GM12892 (cell line): ENCODE results near the gene H3-3A.

Experiments used
- DNase-seq: peaks from one replicate; pipeline ENCODE4 v3.0.0; 2011; ENCODE audit not compliant: insufficient read length
- FAIRE-seq: peaks from 2 replicates; lab custom pipeline; 2011; peaks lifted over from hg19 to GRCh38; lab: Jason Lieb, UNC
- POLR2A ChIP-seq: IDR thresholded peaks from 2 replicates; pipeline ENCODE4 v1.6.1; 2011; ENCODE audit warnings: low read depth, low read length, control low read depth
- POLR2AphosphoS5 ChIP-seq: IDR thresholded peaks from 2 replicates; pipeline ENCODE4 v1.6.1; 2011; ENCODE audit warnings: low read depth, low read length, control low read depth
- TAF1 ChIP-seq: IDR thresholded peaks from 2 replicates; pipeline ENCODE4 v1.6.1; 2011; ENCODE audit warnings: low read depth, mild to moderate bottlenecking, control low read depth, low read length, borderline replicate concordance

Gene H3-3A

DNA sequence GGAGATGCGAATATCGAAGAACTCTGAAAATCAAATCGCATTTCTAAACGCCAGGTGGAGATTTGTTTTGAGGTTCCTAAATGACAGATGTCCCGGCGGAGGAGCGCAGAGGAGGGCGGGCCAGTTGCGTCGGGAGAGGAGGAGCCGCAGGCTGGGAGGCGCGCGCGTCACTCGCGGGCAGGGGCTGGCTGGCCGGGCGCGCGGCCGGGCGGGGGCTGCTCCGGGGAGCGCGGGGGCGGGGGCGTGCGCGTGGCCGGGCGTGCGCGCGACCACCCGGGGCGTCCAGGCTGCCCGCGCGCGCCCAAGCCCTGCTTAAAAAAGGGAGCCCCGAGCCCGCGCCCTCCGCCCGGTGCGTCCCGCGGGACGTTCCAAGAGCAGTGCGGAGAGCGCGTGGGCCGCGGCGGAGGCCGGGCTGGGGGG lies 47.3 kb downstream of the H3-3A start:
- FAIRE-seq (peak; percentile 86), DNase-seq (peak; percentile 97)
- TF ChIP-seq POLR2AphosphoS5: no peak
- TF ChIP-seq POLR2A: no peak
- no peak for TF ChIP-seq TAF1

DNA sequence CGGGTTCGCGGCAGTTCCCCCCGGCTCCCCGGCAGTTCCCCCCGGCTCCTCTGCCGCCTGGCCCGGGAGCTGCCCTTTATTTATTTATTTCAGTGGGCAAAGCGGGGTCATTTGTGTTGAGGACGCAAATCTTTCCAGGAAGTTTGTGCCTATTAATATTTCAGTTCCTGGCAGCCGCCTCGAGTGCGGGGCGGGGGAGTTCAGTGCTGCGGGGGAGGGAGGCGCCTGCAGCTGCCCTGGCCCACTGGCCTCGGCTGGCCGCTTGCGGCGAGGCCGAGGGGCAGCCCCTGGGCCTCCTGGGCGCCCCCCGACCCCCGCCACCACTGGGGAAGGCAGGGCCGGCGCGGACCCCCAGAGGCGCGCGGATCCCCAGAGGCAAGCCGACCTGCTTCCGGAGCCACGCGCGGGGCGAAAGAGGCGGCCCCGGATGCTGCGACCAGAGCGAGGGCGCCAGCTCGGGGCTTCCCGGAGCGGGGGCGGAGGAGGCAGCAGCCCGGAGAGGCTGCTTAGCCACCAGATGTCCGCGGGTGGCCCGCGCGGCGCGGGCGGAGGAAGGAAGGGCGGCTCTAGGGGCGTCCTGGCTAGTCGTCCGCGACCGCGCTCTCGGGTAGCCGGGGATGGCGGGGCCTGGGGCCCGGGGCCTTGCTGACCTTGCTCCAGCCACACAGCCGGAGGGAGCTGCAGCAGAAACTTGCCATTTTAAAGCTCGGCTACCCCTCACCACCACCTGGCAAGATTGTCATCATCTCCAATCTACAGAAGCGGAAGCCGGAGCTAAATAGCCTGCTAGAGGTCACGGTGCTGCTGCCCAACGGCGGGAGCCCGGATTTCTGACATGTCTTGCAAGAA lies 48.0 kb downstream of the H3-3A start:
- FAIRE-seq (peak; percentile 81), DNase-seq (peak; percentile 95)
- TF ChIP-seq TAF1 (peak; percentile 45; the same call in 1 of the 2 replicates), POLR2AphosphoS5 (peak; percentile 73; the same call in 1 of the 2 replicates), POLR2A (peak; percentile 82)

GRCh38 chr1:226111098-226111882 lies 48.8 kb downstream of the H3-3A start:
- peak; percentile 44 for FAIRE-seq
- DNase-seq: no peak
- no peak for TF ChIP-seq POLR2A
- TF ChIP-seq TAF1: no peak
- TF ChIP-seq POLR2AphosphoS5: no peak

GRCh38 chr1:226111883-226112261 lies 49.4 kb downstream of the H3-3A start:
- FAIRE-seq (no peak), DNase-seq (no peak)
- TF ChIP-seq POLR2AphosphoS5 (no peak), TAF1 (no peak), POLR2A (no peak)

DNA sequence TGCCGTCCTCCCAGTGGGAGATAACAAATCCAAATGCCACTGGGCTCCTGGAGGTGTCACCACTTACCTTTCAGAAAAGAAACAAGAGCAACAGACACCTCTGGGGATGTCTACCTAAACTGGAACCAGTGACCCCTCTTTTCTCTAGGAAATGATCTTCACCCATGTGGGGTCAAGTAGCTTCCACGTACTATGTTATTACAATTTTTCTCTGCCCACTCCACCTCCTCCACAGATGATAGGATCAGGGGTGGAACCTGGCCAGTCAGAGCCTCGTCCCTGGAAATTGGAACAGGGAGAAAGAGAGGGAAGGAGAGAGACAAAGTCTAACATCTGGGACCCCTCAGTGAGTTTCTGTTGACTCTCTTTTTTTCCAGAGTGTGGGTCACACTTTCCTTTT lies 50.1 kb downstream of the H3-3A start:
- TF ChIP-seq POLR2AphosphoS5 (no peak), TAF1 (no peak), POLR2A (no peak)
- no peak for FAIRE-seq
- DNase-seq: no peak

DNA sequence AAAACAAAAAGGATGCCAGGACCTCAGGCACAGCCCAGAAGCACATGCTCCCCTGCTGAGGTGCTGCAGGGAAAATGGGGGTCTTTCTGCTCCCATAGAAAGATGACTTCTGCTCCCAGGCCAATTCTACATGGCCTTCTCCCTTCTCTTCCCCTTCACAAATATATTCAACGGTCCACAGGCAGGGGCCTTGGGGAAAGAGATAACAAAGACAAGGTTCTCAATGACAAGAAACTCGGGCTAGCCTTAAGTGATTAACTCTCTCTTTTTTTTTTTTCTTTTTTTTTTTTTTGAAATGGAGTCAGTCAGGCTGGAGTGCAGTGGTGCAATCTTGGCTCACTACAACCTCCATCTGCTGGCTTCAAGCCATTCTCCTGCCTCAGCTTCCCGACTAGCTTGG lies 54.2 kb downstream of the H3-3A start:
- TF ChIP-seq POLR2AphosphoS5: no peak
- TF ChIP-seq POLR2A: no peak
- no peak for TF ChIP-seq TAF1
- DNase-seq (no peak), FAIRE-seq (no peak)

- no peak for TF ChIP-seq POLR2AphosphoS5
- no peak for TF ChIP-seq POLR2A
- no peak for TF ChIP-seq TAF1
- DNase-seq: no peak
- no peak for FAIRE-seq
Observed at GRCh38 chr1:226117330-226117729, 54.8 kb downstream of the H3-3A start.

- FAIRE-seq: no peak
- TF ChIP-seq TAF1 (no peak), POLR2A (no peak), POLR2AphosphoS5 (no peak)
Observed at GRCh38 chr1:226118357-226118756, 55.8 kb downstream of the H3-3A start.

DNA sequence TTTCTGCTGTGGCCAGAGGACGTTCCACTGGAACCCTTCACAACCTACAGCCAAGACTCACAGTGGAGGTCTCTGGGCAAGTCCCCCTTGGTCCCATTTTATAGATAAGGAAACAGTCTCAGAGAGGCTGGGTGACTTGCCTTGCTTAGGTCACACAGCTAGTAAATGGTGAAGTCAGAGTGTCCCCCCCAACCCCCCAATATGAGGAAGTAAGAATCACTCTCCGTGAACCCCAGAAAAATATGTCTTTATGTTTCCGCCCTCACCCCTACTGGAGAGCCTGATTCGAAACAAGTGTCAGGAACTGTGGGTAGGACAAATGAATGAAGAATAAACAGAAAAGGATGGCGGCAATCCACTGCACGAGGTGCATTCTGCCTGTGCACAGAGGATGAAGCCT lies 56.7 kb downstream of the H3-3A start:
- FAIRE-seq (no peak), DNase-seq (no peak)
- TF ChIP-seq TAF1 (no peak), POLR2A (no peak), POLR2AphosphoS5 (no peak)

More at GRCh38 chr1:226118357-226118756, 55.8 kb downstream of the H3-3A start:
- no peak for DNase-seq

- DNase-seq: no peak
- TF ChIP-seq POLR2A: no peak
- TF ChIP-seq TAF1: no peak
- TF ChIP-seq POLR2AphosphoS5: no peak
- FAIRE-seq: no peak
Observed at GRCh38 chr1:226120398-226120797, 57.9 kb downstream of the H3-3A start.

DNA sequence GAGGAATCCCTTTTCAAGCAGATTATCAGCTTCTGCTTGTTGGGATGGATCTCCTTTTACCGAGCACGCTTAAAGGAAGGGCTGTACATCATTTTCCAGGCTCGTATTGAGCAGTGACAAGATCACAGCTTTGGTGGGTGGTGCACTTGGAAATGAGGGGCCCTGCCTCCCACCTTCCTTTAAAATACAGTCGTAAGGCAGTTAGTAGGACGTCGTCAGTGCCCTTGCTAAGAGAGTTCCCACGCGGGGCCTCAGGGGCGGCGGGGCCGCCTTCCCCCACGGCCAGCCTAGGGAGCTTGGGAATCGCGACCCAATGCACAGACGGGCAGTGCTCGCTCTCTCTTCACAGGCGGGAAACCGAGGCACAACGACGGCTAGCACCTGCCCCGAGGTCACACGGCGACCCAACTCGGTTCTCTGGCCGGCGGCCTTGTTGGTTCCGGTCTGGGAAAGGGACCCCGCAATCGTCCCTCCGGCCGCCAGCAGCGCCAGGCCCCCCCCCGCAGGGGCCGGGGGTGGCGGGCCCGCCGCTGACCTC lies 58.6 kb downstream of the H3-3A start:
- FAIRE-seq (no peak), DNase-seq (no peak)
- TF ChIP-seq POLR2A: no peak
- TF ChIP-seq POLR2AphosphoS5: no peak
- TF ChIP-seq TAF1: no peak
